Measurements from ENCODE around the gene BEST3.

- TF ChIP-seq CTCF (IDR thresholded peaks at IDR 0.05), result no peak
- no peak for TF ChIP-seq POLR2A (IDR thresholded peaks at IDR 0.05)
These were observed 68.9 kb downstream of the BEST3 start for GRCh38 chr12:69630191-69630590.
